T-helper 9 cell (primary cell): ENCODE results near the gene ABCG1.
"Not testable (repeated sequence)": the region's sequence is repeated elsewhere in the genome, so short reads cannot be mapped to it uniquely, and the experiment has no call there.

Source experiments
- DNase-seq: peaks from one replicate; pipeline ENCODE4 v3.0.0-alpha.2; 2020
- total RNA-seq, 2 donors: gene quantifications; one replicate each; lab custom pipeline; 2026; lab: John Stamatoyannopoulos, UW

ABCG1 gene
- total RNA-seq, result 19.4 to 50.4 reads per million in 2 donors

GRCh38 chr21:42218836-42219605, at the start of gene ABCG1:
Gene ABCG1, plus strand, starts transcription at chr21:42219140. Its CDS starts 123 bp downstream, at chr21:42219263.
- DNase-seq, result peak; percentile 50

GRCh38 chr21:42169758-42170157, 49.2 kb upstream of the ABCG1 start:
- DNase-seq, result no peak

- no peak for DNase-seq
Measured at GRCh38 chr21:42171091-42172053, 47.6 kb upstream of the ABCG1 start.

- DNase-seq, result no peak
Measured at GRCh38 chr21:42172596-42173483, 46.1 kb upstream of the ABCG1 start.

GRCh38 chr21:42174173-42174572, 44.8 kb upstream of the ABCG1 start:
- DNase-seq, result no peak

GRCh38 chr21:42175110-42175710, 43.7 kb upstream of the ABCG1 start:
- DNase-seq, result no peak

- DNase-seq, result no peak
Measured at GRCh38 chr21:42176859-42177258, 42.1 kb upstream of the ABCG1 start.

GRCh38 chr21:42179316-42179715, 39.6 kb upstream of the ABCG1 start:
- no peak for DNase-seq

GRCh38 chr21:42180001-42180400, 38.9 kb upstream of the ABCG1 start:
- DNase-seq, result not testable (repeated sequence)

- DNase-seq, result no peak
Measured at GRCh38 chr21:42182713-42183371, 36.1 kb upstream of the ABCG1 start.

GRCh38 chr21:42183374-42184266, 35.3 kb upstream of the ABCG1 start:
- DNase-seq, result no peak

GRCh38 chr21:42186591-42186990, 32.3 kb upstream of the ABCG1 start:
- no peak for DNase-seq

- peak; percentile 69 for DNase-seq
Measured at GRCh38 chr21:42187976-42188653, 30.8 kb upstream of the ABCG1 start.

- no peak for DNase-seq
Measured at GRCh38 chr21:42188663-42189062, 30.3 kb upstream of the ABCG1 start.

- DNase-seq, result no peak
Measured at GRCh38 chr21:42189431-42189830, 29.5 kb upstream of the ABCG1 start.

GRCh38 chr21:42189860-42190485, 29.0 kb upstream of the ABCG1 start:
- DNase-seq, result no peak

GRCh38 chr21:42190486-42190863, 28.5 kb upstream of the ABCG1 start:
- no peak for DNase-seq

- DNase-seq, result no peak
Measured at GRCh38 chr21:42191064-42191463, 27.9 kb upstream of the ABCG1 start.
